HG03442 (cell line): ENCODE measurements around the gene CDH23.
"Not testable (repeated sequence)": the region's sequence is repeated elsewhere in the genome, so short reads cannot be mapped to it uniquely, and the experiment has no call there.

Experiments
- ATAC-seq: cut with Tn5 transposase; IDR thresholded peaks from one replicate; pipeline ENCODE4 v1.9.1; 2021; ENCODE audit warnings: mild to moderate bottlenecking, moderate library complexity; ENCODE audit not compliant: unreplicated experiment

The CDH23 gene

DNA sequence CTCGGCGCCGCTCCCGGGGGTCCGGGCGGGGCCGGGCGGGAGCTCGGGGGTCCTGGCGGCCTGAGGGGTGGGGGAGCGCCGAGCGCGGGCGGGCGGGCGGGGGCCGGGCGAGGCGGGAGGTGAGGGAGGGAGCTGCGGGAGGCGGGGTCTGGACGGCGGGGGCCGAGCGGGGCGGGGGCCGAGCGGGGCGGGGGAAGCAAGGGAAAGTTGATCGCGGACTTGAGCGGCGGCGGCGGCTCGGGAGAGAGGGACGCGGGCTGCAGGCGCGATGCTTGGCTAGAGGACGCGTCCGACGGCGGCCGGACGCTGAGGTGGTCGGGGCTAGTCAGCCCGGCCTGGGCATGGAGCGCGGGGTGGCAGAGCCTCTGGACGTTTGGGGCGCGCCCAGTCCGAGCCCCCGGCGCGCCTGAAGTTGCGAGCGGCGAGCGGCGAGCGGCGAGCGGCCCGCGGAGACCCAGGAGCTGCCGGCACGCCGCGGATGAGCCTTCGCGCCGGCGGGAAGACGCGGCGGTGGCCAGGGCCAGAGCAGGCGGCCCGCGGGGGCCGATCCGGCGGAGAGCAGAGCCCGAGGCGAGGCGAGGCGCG lies at the start of gene CDH23:
CDH23 (plus strand) TSS at position 210 of the 585 bp plus-strand sequence. CDS start 42,912 bp downstream, outside the sequence.
- no peak for ATAC-seq

DNA sequence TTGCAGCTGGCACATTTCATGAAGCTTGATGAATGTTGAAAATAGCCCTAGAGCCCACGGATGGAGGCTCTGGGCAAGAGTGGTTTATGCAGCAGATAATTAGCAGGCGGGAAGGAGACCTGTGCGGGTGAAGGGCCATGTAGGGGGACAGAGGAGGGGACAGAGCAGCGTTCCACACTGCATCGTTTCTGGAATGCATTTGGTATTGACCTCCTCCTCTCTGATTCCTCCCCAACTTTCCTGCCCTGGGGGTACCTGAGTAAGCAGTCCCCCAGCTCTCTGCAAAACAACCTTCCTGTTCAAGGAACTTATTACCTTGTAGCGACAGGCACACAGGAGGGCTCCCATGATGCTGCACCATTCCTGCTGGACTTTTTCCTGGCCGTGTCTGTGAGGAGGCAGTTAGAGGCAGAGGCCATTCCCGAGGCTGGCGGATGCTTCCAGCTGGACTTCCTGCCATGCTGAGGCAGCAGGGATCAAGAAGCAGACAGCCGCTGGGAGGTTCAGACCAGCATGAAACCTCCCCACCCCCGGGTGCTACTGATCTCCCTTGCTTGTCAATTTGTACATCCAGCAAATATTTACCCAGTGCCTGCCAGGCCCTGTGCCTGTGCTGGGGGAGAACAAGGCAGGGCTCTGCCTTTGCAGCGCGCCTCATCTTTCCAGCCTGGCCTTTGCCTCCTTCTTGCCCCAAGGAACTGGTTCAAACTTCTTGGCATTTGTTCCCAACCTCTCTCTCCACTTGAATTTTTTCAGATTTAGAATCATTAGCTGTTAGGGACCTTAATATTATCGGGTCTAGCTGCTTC lies 48.9 kb upstream of the CDH23 start:
- no peak for ATAC-seq

DNA sequence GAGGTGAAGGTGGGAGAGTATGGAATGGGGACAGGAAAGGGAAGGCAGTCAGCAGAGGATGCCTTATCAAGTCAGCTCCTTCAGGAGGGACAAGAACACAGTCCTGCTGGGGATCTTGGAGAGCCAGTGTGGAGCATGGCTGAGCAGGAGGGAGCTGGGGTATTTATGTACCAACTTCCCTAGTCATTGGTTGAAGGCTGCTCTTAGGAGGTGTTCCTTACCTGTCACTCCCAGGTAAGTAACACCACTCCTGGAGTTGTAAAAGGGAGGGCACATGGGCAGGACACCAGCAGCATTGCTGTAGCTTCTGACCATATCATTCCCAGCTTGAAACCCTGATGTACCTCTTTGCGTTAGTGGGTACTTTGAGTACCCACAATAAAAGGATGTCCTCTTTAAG lies 47.9 kb upstream of the CDH23 start:
- ATAC-seq = no peak

DNA sequence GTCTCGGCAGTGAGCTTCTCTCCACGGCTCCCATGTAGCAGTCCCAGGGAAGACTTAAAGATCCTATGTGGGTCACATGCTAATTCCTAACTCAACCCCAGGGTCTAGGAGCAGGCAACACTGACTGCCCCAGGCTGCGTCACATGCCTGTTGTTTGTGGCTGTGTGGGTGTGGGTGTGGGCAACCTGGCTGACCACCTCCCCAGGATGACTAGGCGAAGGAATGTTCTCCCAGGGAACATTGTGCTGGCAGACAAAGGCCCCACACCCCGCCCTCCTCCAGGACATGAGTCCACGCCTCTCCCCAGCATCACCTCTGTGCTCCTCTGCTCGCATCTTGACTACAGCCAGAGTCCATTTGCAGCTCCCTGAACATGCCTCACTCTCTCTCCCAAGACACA lies 47.3 kb upstream of the CDH23 start:
- no peak for ATAC-seq

DNA sequence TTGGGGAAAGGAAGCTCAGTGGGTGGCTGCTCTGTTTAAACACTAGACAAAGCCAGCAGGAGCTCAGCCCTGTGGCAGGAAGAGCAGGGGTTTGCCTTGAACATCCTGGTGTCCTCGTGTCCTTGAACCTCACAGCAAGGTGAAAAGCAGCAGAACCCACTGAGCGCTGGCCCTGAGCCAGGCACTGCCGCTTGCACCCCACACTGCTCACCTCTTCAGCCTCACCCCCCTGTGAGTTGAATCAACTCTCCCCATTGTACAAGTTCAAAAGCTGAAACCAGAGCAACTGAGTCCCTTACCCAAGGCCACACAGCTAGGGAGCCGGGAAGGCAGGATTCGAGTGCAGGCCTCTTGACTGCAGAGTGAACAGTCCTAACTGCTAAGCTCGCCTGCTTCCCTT lies 45.6 kb upstream of the CDH23 start:
- ATAC-seq = no peak

DNA sequence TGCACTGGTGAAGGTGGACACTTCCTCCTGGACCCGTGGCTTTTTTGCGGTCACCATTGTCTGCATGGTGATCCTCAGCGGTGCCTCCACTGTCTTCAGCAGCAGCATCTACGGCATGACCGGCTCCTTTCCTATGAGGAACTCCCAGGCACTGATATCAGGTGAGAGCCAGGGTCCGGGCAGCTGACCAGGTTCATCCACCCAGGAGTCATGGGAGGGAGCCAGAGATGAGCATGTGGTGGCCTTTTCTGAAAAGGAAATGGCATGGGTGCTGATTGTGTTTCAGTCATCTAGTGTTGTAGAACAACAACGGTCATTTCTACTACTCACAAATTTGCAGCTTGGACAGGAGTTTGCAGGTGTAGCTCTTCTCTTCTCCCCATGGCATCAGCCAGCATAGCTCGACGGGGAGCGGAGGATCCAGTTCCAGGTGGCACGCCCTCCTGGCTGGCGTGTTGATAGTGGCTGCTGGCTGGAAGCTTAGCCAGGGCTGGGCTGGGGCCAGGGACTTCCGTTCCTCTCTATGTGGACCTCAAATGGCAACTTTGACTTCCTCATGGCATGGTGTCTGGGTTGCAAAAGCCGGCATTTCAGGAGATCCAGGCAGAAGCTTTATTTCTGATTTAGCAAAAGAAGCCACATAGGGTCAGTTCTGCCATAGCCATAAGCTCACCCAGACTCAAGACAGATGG lies 44.9 kb upstream of the CDH23 start:
- ATAC-seq = no peak

DNA sequence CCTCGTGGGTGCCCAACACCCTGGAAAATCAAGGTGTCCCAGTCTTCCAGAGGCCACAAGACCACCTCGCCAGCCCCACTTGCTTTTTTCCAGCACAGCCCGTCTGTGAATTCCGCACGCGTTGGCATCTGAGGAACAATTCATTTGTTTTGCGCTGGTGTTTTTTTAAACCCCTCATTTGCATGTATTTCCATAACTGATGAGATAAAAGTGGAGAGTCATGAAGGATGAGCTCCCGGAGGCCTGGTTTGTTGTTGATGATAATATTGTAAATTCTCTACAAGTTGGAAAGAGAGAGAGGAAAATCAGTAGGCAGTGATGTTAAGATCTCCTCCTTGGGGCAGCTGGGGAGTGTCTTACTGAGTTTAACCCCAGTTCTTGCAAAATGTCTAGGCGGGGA lies 43.1 kb upstream of the CDH23 start:
- no peak for ATAC-seq

DNA sequence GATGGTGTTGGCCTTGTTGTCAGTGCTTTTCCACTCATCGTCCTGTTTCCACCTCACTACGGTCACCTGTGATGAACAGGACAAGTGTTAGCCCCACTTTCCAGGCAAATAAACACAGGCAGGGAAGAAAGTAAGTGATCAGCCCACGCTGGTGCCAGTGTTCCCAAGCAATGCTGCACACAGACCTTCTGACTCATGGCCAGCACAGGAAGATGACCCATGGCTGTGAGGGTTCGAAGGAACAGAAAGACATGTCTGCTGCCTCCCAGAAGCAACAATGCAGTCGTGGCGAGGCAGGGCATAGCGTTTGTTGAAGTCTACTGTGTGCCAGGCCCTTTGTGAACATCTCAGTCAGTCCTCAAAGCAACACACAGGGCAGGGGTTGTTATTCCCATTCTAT lies 41.9 kb upstream of the CDH23 start:
- ATAC-seq = no peak

DNA sequence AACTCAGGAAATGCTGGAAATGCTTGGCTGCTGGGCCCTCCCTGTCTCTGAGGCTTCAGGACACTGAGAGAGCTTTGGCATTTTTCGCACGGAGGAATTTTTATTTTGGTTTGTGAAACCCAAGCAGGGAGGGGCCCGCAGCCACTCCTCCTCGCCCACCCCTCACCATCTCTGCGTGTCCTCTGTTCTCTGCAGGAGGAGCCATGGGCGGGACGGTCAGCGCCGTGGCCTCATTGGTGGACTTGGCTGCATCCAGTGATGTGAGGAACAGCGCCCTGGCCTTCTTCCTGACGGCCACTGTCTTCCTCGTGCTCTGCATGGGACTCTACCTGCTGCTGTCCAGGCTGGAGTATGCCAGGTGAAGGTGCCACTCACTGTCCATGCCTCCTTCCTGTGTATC lies 40.8 kb upstream of the CDH23 start:
- no peak for ATAC-seq

DNA sequence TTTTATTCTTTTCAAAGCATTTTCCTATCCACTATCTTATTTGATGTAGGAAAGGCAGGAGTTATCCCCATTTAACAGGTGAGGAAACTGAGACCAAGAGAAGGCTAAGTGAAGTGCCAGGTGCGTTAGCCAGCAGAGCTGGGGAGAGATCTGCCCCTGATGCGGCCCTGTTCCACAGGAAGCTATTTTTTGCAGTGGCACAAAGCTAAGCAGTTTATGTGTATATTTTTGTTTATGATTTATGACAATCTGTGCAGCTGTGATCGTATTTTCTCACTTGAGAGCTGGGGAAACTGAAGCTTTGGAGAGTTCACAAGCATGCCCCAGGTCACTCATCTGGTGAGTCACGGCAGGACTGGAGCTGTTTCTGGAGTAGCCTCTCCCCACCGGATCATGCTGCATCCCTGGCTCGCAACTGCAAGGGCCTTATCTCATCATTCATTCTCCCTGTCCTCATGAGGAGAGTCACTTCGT lies 38.9 kb upstream of the CDH23 start:
- ATAC-seq = no peak

DNA sequence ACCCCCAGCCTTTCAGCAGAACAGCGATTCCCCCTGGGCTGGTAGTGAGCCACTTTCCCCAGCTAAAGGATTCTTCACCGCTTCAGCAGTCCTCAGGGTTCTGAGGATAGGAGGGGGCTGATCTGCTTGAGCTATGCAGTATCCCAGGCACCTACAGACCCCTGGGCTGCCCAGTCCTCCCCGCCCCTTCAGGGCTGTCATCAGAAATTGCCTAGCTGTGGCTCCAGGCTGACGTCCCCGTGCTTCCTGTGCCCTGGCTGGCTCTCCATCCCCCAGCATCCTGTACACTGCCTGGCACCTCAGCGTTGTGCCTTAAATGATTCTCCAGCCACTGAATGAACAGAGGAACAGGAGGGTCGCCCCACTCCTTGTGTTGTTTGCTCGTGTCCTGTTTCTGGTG lies 38.4 kb upstream of the CDH23 start:
- no peak for ATAC-seq

DNA sequence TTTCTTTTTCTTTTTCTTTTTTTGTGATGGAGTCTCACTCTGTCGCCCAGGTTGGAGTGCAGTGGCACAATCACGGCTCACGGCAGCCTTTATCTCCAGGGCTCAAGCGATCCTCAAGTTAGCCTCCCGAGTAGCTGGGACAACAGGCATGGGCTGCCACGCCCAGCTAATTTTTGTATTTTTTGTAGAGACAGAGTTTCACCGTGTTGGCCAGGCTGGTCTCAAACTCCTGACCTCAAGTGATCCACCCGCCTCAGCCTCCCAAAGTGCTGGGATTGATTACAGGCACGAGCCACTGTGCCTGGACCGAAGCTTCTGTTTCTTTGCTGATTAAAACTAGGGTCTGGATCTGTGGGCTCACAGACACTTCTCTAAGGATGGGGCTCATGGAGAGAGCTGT lies 37.8 kb upstream of the CDH23 start:
- ATAC-seq = not testable (repeated sequence)

DNA sequence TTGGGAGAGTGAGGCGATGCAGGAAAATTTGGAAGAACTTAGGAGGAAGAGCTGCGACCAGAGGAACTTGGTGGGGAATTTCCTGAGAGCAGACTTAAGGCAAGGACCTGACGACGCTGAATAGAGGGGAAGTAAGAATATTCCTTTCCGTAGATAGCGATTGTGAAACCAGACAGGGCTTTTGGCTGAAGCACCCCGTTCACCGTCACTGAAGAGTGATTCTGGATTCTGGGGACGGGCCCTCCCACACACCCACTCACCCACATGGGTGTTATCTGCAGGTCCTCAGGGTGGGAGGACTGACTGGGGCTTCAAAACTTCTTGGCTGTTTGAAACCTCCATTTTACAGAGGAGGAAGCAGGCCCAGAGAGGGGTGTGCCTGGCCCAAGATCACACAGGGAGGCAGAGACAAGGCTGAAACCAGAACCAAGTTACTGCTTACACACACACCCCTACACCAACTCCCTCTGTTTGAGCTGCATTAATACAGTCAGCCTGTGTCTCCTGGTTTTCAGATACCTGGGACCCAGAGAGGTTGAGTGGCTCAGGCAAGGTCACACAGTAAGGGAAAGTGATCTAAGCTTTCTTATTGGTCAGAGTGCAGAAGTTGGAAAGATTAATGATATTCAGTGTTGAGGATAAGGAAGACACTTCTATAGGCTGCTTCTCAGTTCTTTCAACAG lies 37.2 kb upstream of the CDH23 start:
- ATAC-seq = no peak

DNA sequence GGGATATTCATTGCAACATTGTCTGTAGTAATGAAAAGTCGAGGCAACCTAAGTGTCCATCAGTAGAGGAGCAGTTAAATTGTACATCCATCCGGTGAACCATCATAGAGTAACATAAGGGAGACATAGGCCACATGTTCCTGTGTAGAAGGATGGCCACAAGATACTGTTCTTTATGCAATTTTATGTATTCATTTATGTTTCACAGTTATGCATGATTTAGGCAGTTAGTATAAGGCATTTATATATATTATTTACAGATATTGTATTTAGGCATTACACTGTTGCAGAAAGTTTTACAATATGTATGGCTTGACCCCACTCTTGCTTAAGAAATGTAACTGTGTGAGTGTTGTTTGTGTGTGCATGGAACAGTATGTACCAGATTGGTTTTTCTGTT lies 36.0 kb upstream of the CDH23 start:
- ATAC-seq = no peak

DNA sequence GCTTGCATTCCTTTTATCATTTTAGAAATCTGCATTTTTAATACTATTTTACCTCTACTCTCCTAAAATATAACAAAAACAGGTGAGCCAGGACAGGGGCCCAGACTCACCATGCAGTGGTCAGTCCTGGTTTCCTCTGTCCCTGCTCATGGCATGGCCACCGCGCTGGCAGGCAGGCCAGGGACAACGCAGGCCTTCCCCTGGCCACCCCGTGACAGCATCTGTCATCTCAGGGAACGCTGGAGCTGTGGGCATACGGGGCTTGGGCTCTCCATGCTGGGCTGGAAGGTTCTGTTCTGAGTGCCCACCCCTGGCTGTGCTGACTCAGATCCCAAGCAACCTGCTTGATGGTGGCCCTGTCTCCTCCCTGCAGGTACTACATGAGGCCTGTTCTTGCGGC lies 35.1 kb upstream of the CDH23 start:
- ATAC-seq = no peak

DNA sequence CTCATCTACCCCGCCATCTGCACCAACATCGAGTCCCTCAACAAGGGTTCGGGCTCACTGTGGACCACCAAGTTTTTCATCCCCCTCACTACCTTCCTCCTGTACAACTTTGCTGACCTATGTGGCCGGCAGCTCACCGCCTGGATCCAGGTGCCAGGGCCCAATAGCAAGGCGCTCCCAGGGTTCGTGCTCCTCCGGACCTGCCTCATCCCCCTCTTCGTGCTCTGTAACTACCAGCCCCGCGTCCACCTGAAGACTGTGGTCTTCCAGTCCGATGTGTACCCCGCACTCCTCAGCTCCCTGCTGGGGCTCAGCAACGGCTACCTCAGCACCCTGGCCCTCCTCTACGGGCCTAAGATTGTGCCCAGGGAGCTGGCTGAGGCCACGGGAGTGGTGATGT lies 34.6 kb upstream of the CDH23 start:
- ATAC-seq = no peak

DNA sequence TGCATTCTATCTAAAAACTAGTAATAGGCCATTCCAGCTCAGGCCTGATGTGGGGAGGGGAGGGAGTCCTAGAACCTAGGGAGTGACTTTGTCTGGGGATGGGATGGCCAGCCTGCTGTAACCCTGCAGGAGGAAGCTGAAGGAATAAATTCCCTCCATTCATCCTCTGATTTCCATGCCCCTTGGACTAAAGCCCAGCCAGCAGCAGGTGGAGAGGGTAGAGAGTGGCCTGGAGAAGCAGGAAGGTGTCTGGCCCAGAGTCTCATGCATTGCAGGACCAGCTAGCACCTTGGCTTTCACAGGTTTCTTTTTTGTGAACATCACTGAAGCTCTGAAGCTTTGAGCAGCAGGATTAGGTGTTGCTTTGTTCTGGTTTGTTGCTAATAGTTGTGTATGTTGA lies 32.8 kb upstream of the CDH23 start:
- no peak for ATAC-seq

DNA sequence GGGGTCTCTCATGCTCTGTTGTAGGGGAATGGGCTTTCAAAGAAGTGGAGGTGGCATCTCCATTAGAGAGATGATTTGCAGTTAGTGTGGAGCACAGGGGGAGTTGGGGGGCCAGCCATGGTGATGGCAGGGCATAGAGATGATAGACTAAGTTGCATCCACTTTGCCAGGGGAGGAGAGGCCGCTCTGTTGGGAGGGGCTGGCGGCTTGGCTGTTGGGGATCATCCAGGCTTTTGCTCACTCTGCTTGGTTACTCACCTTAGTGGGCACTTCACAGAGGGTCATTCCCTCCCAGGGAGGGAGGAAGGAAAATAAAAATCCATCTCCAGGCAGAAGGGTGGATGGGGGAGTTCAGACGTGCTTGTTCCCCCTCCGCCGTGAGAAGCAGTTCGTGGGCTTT lies 31.4 kb upstream of the CDH23 start:
- no peak for ATAC-seq

DNA sequence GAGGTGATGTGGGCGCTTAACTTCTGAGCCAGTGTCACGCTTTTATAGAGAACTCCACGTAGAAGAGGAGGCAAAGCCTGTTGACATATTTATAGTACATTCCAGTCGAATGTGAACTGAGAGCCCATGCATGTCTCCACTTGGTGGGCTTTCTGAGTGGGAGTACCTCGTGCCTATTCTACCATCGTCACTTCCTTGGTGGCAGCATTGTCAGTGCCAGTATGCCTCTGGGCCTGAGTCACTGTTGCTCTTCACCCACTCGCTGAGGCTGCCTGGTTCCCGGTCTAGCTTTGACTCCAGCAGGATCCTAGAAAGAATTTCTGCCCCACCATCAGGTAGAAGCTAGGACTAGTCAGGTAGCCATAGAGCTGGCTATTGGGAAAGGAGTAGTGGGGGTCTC lies 30.0 kb upstream of the CDH23 start:
- no peak for ATAC-seq

DNA sequence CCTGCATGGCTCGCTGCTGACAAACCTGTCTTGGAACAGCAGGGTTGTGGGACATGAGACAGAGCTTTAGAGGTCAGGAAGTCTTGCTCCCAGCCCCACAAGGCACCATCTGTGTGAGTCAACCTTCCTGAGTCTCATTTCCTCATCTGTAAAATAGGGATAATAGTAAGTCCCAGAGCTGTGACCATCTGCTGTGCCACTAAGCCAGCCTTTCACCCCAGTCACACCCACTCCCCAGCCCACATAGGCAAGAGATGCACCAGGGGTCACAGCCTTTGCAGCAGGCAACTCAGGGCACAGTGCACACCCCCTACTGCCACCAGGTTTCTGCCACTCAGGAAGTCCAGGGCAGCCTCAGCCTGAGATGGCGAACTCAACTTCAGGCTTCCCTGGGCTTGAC lies 29.4 kb upstream of the CDH23 start:
- no peak for ATAC-seq

DNA sequence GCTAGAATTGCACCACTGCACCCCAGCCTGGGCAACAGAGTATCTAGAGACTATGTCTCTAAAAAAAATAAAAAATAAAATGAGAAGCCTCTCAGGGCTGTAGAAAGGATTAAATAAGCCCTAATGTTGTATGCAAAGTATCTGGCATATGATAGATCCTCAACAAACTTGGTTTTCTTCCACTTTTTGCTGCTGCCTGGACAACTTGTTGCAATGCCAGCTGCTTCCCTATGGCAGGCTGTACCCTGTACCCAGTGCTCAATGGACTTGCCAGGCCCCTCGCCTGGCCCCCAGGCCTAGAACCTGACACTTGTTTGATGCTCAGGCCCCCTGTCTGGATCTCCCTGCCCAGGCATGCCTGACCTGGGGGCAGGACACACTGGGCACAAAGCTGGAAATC lies 28.5 kb upstream of the CDH23 start:
- no peak for ATAC-seq

DNA sequence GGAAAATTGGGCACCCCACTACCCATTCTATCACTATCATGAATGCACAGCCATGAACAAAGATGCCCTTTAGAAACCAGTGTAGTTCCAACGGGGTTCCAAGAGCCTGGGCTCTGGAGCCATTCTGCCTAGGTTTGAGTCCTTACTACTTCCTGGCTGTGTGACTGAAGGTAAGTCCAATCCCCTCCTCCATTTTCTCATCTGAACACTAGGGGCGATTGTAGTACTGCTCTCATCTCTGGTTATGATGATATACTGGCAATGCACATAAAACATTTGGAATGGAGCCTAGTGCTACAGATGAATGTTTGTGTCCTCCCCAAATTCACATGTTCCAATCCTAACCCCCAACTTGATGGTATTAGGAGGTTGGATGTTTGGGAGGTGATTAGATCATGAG lies 28.1 kb upstream of the CDH23 start:
- ATAC-seq = no peak
